Esophagus squamous epithelium (tissue), 4 donors: Measurements from ENCODE around the gene TEKT1.

Experiments used
- POLR2A ChIP-seq, 4 donors: fragments of 450-650 bp; IDR thresholded peaks; one replicate each; pipeline ENCODE4 v1.6.1; 2017; ENCODE audit warnings: antibody characterized with exemption in 4 of 4, mild to moderate bottlenecking in 4 of 4, moderate library complexity in 3 of 4
- TF ChIP-seq, protein P1 (sequence below), 6 experiments: fragments of 450-650 bp in 4 of 6; fragments of 200-600 bp in 2 of 6; sonication (generic) in 2 of 6; IDR thresholded peaks; one replicate each; pipeline ENCODE4 v1.5.1; 2016 to 2019; ENCODE audit warnings: antibody characterized with exemption in 6 of 6, mild to moderate bottlenecking in 4 of 6, moderate library complexity in 4 of 6

DNA sequence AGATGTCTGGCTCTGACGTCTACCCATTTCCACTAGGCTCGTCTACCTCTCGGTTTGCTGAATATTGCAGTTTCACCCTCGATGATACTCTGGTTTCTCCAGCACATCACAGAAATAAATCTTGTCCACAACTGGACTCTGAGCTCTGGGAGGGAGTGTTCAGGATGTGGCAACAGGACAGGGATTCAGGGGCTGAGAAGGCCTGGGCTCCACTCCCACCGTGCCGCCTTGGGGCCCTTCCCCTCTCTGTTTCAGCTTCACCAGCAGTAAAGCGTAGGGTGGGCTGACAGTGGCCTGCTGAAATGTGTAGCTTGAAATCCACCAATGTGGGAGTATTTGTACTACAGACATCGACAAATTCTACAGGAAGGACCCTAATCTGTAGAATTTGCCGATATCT is 20.0 kb downstream of the TEKT1 start:
- TF ChIP-seq, protein P1, sequence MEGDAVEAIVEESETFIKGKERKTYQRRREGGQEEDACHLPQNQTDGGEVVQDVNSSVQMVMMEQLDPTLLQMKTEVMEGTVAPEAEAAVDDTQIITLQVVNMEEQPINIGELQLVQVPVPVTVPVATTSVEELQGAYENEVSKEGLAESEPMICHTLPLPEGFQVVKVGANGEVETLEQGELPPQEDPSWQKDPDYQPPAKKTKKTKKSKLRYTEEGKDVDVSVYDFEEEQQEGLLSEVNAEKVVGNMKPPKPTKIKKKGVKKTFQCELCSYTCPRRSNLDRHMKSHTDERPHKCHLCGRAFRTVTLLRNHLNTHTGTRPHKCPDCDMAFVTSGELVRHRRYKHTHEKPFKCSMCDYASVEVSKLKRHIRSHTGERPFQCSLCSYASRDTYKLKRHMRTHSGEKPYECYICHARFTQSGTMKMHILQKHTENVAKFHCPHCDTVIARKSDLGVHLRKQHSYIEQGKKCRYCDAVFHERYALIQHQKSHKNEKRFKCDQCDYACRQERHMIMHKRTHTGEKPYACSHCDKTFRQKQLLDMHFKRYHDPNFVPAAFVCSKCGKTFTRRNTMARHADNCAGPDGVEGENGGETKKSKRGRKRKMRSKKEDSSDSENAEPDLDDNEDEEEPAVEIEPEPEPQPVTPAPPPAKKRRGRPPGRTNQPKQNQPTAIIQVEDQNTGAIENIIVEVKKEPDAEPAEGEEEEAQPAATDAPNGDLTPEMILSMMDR (IDR thresholded peaks at IDR 0.05): no peak
- no peak for TF ChIP-seq POLR2A (IDR thresholded peaks at IDR 0.05)
